HG02610 (cell line): ENCODE results near the gene ARHGAP26.
A peak's percentile ranks its signal among the peaks of the same experiment; 100 is the strongest.

ENCODE experiments used
- ATAC-seq: cut with Tn5 transposase; IDR thresholded peaks from one replicate; pipeline ENCODE4 v1.9.1; 2021; ENCODE audit warnings: mild to moderate bottlenecking, moderate library complexity; ENCODE audit not compliant: unreplicated experiment

The ARHGAP26 gene

DNA sequence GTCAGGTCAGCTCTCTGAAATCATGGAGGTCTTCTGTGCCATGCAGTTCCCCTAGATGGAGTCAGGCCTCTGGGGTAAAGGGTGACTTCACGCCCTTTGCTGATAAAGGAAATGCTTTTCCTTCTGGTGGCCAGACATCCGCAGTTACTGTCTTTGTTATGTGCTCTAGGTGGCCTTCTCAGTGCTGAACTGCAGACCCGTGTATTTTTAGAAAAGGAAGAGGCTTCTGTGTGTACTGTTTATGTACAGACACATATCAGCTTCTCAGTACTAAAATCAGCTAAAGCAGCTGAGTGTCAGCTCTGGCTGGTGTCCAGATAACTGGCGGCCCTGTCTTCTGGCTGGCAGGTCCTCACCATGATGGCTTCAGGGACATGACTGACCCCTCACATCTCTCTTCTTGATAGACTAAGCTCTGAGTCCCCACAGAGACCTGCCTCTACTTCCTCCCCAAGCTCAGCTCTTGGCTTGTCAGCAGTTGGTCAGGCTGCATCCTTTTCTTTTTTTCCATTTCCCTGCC is 75.3 kb downstream of the ARHGAP26 start:
- no peak for ATAC-seq

DNA sequence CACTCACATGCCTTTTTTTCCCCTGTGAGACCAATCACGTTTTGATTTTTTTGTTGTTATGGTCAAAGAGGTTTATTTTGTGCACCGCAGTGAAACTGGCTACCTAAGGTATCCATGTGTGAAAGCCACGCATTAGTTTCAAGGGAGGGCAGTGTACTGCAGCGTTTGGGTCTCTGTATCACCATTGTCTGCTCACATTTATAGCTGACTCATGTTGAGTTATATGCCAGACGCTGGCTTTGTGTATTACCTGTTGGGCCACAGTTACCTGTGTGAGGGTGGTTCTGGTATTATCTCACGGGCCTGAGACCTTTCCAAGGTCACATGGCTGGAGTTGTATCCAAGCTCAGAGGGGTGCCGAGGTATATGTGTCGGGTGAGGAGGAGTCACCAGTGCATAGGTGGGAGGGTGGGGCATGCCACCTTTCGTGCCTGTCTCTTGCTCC is 75.8 kb downstream of the ARHGAP26 start:
- ATAC-seq: no peak

DNA sequence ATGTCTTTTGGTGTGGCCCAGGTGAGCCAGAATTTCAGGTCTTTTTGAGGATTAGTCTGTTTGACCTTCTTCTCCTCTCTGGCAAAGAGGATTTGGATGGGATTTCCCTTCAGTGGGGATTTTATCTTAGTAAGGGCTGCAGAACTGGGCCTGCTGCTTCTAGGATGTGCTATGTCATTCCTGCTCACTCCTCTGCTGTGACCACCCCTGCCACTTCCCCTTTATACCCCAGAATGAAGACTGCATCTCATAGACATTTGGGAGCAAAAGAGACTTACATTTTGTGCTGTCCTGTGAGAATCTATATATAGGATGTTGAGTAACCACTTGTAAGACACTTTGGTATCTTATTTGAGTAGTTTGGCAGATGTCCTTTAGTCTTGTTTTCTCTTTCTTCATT is 76.2 kb downstream of the ARHGAP26 start:
- ATAC-seq: no peak

DNA sequence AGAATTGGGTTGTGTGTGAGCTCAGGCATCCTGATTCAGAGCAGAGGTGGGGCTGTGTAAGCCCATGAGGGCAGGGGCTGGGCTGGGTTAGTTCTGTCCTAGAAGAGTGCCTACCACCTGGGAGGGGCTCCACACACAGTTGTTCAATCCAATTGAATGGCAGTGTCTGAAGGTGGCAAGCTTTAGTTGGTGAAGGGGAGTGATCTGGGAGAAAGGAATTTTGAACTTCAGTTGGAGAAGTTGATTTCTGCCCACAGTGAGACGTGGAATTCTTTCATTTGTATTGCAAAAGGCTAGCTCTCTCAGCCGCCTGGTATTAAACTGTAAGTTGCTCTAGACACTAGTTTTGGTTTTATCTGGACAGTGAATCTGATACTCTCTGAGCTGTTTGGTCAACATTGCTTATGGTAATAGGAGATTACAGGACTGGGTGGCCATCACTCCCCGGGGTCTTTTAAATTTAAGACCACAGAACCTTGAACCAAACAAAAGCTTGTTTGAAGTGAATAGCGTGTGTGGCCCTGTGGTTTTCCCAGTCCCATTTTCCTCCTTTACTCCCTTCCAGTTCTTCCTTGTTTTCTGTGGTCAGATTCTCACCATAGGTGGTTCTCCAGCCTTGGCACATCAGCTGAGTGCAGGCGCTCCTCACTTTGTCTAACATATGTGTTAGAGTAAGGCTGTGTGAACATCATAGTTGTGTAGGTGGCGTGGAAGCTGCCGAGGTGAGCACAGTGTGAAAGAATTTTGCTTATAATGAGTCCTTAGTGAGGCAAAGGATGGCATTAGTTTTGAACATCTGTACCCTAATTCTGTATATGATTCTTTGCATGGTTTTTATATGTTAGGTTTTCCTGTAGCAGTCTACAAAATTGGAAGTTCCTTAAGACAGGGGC is 78.0 kb downstream of the ARHGAP26 start:
- ATAC-seq: no peak

DNA sequence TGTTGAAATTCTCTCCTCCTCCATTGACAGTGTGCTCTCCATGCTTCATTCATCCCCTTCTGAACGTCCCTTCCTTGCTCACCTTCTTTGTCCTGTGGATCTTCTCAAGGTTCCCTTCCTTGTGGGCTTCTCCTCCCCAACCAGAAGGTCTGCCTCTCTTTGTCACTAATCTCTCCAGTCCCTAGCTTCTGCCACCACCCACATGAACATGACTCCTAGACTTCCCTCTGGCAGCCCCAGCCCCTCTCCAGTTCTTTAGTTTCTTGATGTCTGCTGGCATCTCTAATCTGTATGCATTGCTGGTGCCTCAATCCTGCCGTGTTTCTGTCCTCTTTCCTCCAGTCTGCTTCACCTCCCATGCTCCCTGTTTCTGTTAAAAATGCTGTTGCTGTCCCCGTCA is 79.3 kb downstream of the ARHGAP26 start:
- ATAC-seq: no peak

DNA sequence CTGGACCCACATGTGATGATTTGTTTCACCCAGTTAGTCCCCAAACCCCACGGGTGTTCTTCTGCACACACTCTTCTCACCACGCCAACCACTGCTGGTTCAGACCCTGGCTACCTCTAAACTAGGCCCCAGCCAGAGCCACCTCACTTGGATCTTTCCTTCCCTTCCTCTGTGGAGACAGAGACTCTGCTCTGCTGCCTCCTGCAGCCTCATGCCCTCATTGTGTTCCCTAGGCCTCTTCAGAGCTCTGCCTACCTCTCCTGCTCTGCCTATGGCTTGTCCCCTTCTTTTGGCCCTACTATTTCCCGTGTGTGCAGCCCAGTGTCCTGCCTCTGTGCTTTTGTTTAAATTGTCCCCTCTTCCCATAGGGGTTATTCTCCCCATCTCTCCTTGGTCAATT is 79.7 kb downstream of the ARHGAP26 start:
- no peak for ATAC-seq

DNA sequence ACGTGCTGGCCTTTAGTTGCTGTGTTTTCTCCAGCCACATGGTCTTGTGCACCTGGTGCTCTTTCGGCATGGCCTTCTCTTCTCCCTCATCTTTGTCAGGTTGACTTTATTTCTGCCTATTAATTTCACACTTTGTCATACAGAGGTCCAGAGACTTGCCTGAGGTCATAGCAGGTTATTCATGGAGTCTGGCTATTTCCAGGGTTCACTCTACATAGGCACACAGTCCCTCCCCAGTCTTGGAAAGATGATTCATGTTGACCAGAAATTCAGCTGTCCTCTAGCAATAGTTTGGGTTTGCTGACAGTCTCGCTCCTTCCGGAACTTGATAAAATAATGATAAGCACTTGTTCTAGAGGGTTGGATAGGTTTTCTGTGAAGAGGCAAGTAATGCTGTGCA is 81.6 kb downstream of the ARHGAP26 start:
- no peak for ATAC-seq

DNA sequence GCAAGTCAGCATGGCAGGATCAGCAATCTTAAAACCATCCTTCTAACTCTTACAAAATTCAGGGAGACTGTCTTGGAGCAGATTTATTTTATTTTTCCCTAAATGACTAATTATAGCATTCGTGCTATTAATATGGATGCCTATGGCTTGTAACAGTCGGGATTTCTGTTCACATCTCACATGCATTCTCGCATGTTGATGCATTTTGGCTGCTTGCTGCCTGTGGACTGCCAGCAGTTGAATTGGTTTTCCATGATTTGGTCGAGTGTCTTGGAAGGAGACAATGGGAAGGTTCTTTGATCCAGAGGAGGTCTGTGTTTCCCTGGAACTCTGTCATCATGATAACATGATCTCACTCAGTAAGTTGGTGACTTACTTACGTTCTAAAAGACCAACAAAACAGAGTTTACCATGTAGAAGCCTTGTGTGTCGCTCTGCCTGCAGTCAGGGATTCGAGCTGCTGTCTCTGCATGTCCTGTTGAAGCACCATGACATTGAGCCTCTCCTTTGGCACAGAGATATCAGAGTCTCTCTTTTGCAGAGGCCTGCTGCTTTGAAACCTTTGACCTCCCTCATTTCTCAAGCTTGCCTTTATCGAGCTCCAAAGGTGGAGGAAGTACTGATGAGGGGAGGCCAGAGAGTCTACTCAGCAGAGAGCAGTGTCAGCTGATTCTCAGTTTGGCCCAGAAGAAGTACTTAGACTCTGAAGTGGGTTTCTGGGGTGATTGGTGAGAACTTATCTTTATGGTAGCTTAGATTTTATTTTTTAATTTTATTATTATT is 82.4 kb downstream of the ARHGAP26 start:
- ATAC-seq: no peak

DNA sequence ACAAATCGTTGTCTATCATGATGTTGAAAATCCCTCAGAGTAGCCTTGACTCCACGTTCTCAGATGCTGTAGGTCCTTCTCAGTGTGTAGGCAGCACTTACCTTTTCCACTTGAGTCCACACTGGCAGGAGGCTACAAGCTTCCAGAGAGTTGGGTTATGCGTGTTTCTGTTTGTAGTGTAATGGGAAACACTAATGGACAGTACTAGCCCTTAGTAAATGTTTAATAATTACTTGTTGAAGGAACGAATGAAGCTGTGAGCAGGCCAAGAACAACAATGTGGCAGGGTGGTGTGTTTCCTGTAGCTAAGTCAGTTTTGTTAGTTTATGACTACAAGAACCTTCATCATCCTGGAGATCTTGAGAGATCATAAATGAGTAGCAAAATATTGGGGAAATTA is 83.5 kb downstream of the ARHGAP26 start:
- no peak for ATAC-seq

DNA sequence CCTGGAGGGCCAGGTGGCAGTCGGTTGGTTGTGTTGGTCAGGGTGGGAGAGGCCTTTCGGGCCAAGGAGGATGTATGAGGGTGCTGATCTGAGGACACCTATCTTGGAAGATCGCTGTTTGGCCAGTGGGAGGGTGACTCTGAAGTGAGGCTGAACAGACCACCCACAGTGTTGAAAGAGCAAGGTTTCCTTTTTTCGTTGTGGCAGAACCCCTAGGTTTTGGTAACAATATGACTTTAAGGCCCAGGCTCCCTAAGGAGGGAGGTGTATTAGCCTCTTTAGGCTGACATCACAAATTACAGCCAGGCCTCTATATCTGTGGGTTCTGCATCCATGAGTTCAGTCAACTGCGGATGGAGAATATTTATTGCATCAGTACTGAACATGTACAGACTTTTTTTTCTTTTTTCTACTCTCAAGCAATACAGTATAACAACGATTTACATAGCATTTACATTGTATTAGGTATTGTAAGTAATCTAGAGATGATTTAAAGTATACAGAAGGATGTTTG is 86.1 kb downstream of the ARHGAP26 start:
- no peak for ATAC-seq

DNA sequence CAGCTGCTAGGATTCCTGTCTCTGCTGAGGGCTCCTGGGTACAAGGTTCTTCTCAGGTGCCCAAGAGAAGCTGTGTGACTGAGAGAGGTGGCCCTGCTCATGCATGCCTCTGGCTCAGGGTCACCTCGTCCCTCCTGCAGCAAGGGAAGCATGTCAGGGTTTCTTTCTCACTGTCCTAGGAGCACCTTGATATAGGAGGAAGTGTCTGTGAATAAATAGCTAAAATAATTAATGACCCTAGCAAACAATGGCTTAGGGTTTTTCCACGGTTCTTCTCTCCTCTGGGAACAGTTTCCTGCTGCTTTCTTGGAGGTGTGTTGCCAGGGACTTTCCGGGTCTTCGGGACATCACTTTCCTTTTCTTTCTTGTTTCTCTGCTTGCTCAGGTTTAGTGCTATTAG is 87.2 kb downstream of the ARHGAP26 start:
- no peak for ATAC-seq

DNA sequence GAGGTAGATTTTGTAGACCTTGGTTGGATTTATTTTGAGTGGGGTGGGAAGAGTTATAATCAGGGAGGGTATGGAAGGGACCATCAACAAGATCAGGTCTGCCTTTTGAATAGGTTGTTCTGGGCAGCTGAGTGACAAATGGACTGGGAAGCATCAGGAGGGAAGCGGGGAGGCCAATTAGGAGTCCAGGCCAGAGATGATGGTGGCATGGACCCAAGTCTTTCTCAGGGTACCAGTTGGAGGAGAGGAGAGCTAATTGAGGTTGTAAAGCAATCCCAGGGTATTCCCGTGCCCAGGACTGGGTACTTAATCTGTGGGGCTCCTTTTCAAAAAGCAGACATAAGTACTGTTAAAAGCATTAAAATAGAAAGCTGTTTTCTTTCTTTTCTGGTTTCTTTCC is 88.9 kb downstream of the ARHGAP26 start:
- ATAC-seq: no peak

DNA sequence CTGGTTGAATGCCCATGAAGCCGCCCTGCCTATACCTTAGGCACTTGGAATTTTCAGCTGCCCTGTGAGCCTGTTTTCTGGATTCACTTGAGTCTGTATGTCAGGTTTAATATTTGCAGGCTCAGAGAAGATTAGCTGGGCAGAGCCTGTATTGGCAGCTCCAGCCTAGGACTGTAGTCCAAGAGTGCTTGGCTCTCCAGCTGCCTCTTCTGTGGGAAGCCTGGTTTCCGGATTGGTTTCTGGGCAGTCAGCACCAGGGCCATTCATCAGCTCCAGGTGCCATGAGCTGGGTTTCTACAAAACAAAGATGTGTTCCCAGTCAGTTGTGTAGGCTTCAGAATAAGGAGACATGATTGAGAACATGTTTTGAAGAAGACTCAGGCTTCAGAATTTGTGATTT is 90.1 kb downstream of the ARHGAP26 start:
- no peak for ATAC-seq

DNA sequence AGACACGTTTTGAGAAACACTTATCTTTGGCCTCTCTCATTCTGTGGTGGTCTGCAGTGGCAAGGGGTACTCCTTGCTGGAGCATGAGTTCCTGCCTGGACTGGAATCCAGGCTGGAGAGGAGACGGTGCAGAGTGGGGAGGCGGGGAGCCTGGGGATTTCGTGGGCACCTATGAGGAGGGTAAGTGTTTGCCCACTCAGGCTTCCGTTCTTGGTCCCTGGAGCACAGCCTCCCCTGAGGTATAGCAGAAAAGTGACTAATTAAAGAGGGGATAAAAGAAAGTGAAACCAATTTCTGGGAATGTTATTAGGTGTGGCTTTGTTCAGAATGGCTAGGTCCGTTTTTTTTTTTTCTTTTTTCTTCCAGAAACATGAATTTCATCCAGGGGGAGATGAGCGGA is 90.8 kb downstream of the ARHGAP26 start:
- ATAC-seq: no peak

DNA sequence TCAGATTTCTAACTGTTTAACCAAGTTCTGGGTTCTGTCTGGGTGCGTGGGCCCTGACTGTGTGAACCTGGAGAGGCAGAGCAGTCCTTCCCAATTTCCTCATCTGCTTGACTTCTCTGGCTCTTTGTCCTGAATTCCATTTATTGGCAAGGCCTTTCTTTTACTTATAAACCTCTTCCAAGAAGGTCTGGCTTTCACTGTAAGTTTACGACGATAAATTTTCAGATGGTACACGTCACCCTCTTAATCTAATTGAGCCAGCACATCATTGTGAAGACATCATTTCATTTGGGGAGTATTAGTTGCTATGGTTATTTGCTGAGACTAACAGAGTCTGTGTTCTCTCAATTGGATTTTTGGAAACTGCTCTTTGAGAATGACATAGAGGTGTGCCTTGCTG is 92.4 kb downstream of the ARHGAP26 start:
- no peak for ATAC-seq

DNA sequence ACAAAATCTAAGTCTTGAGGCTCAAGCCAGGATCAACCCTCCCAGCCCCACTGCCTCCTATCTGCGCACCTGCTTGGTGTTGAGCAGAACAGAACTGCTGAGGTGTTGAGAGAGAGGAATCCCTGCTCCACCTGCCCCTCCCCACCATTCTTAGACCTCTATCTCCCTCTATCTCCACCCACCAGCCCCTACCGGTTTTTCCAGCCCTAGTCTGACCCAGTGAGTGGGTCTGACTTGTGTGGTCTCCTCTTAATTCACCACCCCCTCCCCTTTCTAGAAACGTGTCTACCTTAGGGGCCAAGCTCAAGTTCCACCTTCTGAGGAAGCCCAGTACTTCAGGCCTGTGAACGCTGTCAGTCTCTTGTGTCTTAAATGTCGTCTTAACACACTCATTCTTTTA is 93.7 kb downstream of the ARHGAP26 start:
- ATAC-seq: no peak

DNA sequence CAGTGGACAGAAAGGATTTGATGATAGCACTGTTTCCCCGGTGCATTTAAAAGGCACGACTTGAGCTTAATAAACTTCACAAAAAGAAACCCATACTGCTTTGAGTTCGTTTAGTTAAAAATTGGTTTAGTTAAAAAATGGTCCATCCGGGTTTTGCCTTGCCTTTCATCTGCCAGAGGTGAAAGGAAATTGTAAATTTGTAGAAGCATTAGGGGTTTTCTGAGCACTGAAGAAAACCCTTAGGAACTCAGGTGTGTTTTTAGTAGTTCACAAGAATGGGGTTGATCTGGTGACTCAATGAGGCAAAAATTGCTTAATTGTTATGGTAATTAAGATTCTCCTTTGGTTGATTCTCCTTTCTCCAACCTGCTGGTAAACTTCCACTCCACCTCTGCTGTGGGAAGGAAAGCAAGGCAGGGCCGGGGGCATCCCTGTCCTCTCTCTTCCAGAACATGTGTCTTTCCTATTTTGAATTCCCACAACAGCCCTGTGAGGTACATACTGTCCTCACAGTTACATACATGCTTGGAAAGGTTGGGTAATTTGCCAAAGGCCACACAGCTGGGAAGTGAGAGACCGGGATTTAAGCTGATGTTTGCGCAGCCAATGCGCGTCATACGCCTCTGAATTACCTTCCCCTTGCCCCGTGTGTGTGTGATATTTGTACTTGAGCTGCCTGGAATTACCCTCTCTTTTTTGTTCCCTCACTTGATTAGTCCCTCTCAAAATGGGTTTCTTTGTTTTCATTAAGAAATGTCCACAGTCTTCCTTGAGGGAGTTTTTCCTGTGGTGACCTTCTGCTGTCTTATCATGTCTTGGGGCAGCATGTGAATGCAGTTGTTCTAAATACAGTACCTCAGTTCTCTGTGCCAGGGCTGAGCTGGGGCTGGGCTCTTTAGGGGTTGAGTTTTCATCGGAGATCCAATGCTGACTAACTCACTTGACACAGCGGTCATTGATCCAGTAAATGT is 94.4 kb downstream of the ARHGAP26 start:
- ATAC-seq: no peak

DNA sequence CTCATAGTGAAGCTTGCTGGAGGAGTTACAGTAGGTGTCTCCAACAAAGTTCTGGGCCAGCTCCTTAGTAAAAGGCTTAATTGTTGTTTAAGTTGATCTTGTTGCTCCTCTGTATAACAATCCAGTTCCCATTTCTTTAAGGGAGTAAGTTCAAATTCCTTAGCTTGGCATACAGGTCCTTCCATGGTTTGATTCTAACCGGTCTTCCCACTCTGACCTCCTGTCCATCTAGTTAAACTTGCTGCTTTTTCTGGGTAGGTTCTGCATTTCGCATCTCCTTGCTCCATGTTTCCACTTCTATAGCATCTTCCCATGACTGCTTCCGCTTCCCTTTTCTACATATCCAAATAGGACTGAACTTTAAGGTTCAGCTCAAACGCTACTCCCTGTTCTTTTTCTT is 95.5 kb downstream of the ARHGAP26 start:
- no peak for ATAC-seq

DNA sequence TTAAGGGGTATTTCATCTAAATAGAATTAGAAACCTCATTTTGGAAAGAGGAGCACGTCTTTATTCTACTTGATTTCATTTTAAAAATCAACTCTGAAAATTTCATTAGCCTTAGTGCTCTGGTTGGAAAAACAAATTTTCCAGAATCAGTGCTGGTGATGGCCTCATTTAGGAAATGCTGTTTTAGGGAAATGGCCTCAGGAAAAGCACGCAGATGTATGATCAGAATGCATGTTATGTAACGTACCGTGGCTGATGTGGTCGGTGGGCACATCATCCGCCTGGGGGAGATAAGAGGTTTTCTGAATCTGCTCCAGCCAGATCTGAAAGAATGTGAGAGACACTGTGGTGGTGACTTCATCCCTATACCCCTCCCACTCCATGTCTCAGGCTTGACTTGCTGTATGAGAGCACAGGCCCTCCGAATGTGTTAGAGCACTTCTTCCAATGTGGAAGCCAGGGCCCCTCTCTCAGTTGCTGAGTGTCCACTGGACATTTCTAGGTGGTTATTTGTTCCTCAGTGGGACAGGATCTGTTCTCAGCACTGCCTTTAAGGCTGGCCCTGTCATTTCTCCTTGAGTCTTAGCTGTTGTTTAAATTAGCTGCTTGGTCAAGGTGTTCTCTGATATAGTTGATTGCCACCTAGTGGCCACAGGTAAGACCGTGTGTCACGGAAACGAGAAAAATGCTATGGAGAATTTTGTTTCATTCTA is 96.5 kb downstream of the ARHGAP26 start:
- peak; percentile 70 for ATAC-seq

DNA sequence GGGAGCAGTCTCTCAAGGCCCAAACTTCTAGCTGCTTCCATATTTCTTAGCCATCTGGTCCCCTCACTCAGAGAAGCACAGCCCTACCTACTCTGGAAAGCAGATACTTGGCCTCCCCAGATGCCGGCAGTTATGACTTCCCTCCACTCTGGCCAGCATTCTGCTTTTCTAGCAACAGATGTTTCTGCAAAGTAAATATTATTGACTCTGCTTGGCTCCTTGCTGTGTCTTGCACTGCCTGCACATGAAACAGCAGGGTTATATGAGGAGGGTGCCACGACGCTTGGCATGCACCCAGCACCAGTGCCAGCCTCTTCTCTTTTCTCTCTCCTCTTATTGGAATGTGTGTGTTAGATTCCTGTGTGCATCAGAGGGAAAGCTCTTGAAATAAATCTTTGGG is 99.7 kb downstream of the ARHGAP26 start:
- ATAC-seq: no peak
